DLD1 (cell line): ENCODE results near the gene CLCA2.
"Not testable (repeated sequence)": the region's sequence is repeated elsewhere in the genome, so short reads cannot be mapped to it uniquely, and the experiment has no call there.

Source experiments
- in situ Hi-C: cut with HindIII; loops from 2 replicates; pipeline ENCODE4 v1.10.0; 2017; ENCODE audit warnings: low sequenced_read_pairs

Gene CLCA2

DNA sequence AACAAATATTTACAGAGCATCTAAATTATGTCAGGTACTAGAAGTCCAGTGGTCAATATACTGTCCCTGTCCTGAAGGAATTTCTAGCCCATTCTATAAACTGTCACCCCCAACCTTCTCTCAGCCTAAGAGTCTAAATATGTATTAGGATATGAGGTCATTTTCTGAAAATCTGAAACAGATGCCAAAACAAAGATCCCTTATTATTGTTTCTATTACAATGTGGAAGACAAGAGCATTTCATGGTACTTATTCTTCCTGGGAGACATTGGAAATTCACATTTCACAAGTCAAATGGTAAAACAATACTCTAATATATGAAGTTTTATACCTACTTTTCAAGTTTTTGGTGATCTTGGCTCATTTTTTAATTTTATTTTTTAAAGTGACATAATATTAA is 47.3 kb downstream of the CLCA2 start:
- in situ Hi-C loops = no loop called here

GRCh38 chr1:86472152-86472551 is 48.2 kb downstream of the CLCA2 start:
- in situ Hi-C loops = no loop called here

DNA sequence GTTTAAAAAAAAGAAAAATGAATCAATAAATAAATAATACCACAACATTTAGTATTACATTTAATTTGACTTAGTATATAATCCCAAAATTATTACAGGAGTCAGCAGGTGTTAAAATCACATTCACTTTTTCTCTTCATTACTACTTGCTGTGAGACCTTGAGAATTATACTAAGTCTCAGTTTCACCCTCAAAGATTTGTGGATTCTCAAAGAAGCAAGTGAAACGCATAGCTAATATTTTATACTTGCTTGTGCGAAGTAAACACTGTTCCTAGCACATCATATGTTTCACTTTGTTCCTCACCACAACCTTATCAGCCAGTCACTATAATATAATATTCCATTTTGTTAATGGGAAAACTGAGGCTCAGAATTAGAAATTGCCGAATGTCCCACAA is 48.8 kb downstream of the CLCA2 start:
- in situ Hi-C loops = no loop called here

GRCh38 chr1:86477256-86477655 is 53.3 kb downstream of the CLCA2 start:
- in situ Hi-C loops = no loop called here

GRCh38 chr1:86477682-86478081 is 53.7 kb downstream of the CLCA2 start:
- in situ Hi-C loops = no loop called here

- in situ Hi-C loops = no loop called here
Measured at GRCh38 chr1:86478416-86479156, 54.6 kb downstream of the CLCA2 start.

DNA sequence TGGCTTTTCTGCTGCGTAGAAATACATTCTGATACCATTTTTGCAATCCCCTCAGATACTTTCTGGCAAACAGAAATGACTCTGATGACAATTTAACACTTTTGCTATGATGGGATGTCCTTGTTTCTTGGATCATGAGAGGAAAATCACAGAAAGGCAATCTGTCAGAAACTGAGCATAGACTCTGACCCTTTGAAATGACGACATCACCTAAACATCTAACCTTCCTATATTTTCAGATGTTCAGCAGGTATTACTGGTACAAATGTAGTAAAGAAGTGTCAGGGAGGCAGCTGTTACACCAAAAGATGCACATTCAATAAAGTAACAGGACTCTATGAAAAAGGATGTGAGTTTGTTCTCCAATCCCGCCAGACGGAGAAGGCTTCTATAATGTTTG is 58.0 kb downstream of the CLCA2 start:
- in situ Hi-C loops = no loop called here

DNA sequence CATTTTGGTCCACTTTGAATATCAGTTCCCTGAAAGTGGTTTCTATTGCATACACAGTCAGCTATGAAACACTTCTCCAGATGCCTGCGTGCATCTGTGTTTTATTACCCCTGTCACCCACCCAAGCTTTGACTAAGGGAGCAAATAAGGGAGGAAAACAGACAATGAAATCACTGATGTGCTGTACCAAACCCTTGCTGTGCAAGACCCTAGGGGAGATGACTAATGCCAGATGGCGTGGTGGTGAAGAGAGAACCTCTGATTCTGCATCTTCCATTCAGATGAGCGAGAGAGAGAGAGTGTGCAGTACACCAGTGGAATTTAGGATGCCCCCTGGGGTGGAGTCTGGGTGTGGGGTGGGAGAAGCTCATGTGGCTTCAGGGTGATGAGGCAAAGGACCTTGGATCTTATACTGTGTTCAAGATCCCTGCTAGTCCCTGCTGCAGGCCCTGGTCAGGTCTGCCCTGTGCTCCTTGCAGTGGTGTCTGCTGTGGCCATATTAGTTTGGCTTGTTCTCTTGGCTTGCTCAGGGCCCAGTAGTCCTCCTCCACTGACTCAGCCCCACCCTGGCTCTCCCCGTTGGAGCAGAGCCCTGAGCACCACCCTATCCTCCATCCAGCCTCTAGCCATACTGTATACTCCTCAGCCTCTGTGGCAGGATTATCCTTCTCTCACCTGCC is 63.3 kb downstream of the CLCA2 start:
- in situ Hi-C loops = no loop called here

- in situ Hi-C loops = no loop called here
Measured at GRCh38 chr1:86487811-86488141, 63.8 kb downstream of the CLCA2 start.

GRCh38 chr1:86489242-86489878 is 65.4 kb downstream of the CLCA2 start:
- in situ Hi-C loops = no loop called here

DNA sequence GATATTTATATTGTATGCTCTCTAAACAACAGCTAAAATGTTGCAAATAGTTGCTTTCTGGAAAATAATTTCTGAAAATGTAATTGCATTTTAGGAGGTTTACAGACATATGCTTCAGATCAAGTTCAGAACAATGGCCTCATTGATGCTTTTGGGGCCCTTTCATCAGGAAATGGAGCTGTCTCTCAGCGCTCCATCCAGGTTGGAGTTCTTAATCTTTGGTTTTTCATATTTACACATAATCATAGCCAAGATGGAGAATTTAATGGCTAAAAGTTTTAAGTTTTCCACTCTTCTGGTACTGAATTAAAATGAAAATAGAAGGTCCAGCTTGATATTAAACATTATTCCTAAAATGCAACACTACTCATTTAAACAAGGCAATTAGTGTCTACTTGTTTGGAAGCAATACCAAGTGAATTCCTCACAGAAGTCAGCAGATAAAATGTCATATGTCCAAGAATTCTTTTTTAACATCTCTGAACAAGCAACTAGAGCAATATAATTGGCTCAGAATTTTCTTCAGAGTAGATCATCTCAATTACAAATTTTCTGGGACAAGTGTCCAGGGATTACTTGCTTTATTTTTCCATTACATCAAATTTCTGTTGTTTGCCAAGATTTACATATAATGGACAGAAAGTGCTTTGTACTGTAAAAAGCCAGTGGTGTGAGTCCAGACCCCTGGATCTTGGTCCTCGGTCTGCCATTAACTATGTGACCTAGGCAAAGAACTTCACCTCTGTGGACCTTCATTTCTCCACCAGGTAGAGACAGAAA is 67.4 kb downstream of the CLCA2 start:
- in situ Hi-C loops = no loop called here

DNA sequence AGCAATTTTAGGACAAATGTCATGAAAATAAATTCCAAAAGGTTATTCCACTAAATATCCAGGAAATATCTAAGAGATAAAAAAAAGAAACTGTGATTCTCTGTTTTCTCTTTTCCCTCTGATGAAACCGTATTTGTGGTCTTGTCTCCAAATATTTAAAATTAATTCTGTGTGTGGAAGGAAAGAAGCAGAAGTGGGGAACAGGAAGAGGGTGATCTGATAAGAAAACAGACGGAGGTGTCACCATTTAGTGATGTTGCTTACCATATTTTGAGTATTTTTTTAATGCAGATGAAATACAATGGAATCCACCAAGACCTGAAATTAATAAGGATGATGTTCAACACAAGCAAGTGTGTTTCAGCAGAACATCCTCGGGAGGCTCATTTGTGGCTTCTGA is 74.3 kb downstream of the CLCA2 start:
- in situ Hi-C loops = no loop called here

DNA sequence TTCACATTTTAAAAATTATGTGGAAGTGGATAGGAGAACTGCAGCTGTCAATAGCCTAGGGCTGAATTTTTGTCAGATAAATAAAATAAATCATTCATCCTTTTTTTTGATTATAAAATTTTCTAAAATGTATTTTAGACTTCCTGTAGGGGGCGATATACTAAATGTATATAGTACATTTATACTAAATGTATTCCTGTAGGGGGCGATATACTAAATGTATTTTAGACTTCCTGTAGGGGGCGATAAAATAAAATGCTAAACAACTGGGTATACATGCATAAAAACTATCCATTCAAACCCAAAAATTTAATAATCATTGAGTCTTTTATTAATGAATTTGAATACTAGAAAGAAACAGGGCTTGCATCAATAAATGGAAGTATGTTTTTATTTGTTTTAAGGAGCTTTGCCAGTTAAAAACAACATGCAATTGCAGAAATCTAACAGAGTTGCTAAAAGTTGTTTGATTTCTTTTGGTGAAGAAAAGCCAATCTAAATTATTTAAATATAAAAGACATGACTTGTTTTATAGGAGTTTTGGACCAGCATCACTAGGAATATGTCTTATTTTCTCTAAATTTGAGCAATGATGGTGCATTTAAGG is 76.1 kb downstream of the CLCA2 start:
- in situ Hi-C loops = no loop called here

GRCh38 chr1:86500714-86501113 is 76.7 kb downstream of the CLCA2 start:
- in situ Hi-C loops = no loop called here

DNA sequence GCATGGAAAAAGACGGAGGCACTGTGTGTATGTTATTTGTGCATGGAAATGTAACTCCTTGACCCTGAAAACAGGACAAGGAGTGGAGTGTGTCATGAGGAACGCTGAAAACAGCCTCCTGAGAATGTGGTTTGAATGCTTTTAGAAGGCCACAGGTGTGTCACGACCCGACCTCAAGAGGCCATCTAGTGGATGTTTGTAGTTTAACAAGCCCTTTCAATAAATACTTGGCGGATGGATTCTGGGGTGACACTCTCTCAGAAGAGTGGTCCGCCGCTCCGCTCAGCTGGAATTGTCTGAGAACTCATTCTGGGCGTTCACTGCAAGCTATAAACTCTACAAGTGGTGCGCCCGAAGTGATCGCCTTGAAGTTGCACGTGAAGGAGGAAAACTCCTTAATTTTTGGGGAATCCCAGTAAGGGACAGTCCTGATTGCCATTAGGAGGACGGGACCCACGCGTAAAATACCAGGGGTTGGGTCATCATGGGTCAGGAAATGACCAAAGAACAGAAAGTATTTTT is 78.2 kb downstream of the CLCA2 start:
- in situ Hi-C loops = not testable (repeated sequence)

GRCh38 chr1:86502721-86503405 is 78.9 kb downstream of the CLCA2 start:
- in situ Hi-C loops = no loop called here

DNA sequence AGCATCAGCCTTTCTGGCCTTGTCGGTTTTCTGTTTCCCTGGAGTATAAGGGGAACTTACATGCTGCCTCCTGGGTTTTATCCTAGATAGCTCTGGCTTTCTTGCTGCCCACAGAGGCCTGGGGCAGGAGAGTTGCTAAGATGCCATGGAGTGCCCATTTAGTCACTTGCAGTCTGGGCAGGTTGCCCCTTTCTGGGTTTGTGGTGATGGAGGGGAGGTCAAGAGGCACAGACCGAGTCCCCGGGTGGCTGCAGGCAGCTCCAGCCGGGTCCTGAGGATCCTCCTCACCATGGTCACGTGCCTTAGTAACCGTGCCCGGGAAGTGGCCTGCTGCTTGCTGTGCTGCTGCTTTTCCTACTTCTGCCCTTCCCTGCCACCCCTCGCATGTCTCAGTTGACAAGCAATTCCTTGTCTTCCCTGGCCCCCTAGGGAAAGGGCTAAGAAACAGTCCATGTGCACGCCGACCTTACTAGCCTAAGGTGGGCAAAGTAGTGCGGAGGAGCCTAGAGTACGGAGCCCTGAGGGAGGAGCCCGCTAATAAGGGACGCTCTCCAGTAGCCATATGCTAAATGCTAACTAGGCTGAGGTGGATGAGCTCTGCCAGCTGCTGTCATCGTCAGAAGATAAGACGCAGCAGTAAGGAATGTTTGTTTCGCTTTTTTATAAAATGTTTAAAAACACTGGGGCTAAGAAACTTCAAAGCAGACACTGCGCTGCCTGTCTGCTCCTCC is 79.6 kb downstream of the CLCA2 start:
- in situ Hi-C loops = no loop called here

GRCh38 chr1:86504137-86504479 is 80.1 kb downstream of the CLCA2 start:
- in situ Hi-C loops = no loop called here

DNA sequence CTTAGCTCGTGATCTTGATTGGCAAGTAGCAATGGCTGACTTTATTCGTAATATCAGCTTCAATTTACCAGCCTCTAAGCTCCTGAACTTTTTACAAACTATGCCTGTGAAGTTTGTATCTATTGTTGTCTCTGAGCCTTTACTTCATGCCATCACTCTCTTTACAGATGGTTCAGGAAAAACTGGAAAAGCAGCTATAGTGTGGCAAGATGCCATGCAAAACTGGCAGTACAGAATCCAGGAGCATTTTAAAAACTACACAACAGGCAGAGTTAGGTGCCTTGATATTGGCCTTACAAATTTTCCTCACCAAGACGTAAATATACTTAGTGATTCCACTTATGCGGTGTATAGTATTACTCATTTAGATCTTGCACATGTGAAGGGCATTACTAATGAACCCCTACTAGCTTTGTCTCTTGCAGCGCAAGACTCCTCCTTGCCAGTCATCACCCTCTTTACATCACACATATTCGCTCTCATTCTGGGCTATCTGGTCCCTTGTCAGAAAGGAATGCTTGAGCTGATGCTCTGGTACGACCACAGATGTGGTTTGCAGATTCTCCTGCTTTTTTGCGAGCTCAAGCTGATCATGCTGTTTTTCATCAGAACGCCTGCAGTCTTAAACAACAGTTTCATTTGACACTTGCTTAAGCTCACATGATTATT is 81.1 kb downstream of the CLCA2 start:
- in situ Hi-C loops = no loop called here
